Colon (tissue), 2 donors: Measurements from ENCODE around the gene BPTF.
"Not testable (repeated sequence)": the region's sequence is repeated elsewhere in the genome, so short reads cannot be mapped to it uniquely, and the experiment has no call there.

Experiments
- FAIRE-seq: peaks from 2 replicates; lab custom pipeline; 2012; peaks lifted over from hg19 to GRCh38; lab: Jason Lieb, UNC
- donor health status: control.
- donor health status: control.

The BPTF gene, protein sequence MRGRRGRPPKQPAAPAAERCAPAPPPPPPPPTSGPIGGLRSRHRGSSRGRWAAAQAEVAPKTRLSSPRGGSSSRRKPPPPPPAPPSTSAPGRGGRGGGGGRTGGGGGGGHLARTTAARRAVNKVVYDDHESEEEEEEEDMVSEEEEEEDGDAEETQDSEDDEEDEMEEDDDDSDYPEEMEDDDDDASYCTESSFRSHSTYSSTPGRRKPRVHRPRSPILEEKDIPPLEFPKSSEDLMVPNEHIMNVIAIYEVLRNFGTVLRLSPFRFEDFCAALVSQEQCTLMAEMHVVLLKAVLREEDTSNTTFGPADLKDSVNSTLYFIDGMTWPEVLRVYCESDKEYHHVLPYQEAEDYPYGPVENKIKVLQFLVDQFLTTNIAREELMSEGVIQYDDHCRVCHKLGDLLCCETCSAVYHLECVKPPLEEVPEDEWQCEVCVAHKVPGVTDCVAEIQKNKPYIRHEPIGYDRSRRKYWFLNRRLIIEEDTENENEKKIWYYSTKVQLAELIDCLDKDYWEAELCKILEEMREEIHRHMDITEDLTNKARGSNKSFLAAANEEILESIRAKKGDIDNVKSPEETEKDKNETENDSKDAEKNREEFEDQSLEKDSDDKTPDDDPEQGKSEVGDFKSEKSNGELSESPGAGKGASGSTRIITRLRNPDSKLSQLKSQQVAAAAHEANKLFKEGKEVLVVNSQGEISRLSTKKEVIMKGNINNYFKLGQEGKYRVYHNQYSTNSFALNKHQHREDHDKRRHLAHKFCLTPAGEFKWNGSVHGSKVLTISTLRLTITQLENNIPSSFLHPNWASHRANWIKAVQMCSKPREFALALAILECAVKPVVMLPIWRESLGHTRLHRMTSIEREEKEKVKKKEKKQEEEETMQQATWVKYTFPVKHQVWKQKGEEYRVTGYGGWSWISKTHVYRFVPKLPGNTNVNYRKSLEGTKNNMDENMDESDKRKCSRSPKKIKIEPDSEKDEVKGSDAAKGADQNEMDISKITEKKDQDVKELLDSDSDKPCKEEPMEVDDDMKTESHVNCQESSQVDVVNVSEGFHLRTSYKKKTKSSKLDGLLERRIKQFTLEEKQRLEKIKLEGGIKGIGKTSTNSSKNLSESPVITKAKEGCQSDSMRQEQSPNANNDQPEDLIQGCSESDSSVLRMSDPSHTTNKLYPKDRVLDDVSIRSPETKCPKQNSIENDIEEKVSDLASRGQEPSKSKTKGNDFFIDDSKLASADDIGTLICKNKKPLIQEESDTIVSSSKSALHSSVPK (N-terminal part only)

GRCh38 chr17:67824735-67825626 lies at the start of gene BPTF:
Gene BPTF (plus strand): TSS chr17:67825503. CDS start chr17:67825725, 222 bp downstream.
- FAIRE-seq, result no peak

DNA sequence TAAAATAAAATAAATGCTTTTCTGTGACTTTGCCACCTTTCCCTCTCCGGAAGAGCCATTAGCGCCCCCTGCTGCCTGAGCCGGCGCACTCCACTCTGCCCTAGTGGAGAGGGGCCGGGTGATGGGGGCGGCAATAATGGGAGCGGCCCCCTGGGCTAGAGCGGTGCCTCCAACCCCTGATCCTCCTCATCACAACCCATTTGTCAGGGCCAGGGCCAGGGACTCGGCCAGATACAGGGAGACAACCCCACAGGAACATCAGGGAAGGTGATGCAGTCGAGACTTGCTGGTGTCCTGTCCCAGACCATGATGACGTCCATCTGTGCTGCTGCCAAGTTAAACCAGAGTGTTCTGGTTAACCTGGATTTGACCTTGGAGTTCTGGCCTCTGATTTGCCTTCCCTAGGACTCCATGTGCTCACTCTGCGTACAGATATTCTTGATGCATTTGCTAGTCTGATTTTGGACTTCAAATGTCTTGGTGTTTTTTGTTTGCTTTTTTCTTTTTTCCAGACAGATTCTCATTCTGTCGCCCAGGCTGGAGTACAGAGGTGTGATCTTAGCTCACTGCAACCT lies 46.1 kb upstream of the BPTF start:
- FAIRE-seq, result no peak

DNA sequence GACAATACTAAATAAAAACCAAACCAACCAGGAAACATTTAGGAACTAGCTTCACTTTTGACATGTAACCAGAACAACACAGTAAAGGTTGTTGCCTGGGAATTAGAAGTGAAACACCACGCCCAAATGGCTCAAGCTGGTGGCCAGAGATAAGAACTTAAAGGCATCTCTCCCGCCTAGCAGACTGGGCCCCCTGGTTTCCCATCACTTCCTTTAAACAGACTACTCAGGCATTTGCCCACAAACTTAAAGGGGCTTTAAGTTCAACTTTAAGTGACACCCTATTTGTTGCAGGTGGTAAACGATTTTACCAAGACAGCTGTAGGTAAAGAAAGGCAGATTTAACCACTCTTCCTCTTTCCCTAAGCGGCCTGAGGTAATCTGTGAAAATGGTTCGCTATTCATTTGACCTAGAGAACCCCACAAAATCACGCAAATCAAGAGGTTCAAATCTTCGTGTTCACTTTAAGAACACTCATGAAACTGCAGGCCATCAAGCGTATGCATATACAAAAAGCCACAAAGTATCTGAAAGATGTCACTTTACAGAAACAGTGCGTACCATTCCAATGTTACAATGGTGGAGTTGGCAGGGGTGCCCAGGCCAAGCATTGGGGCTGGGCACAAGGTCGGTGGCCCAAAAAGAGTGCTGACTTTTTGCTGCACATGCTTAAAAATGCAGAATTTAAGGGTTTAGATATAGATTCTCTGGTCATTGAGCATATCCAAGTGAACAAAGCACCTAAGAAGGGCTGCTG lies 40.8 kb upstream of the BPTF start:
- FAIRE-seq, result no peak

DNA sequence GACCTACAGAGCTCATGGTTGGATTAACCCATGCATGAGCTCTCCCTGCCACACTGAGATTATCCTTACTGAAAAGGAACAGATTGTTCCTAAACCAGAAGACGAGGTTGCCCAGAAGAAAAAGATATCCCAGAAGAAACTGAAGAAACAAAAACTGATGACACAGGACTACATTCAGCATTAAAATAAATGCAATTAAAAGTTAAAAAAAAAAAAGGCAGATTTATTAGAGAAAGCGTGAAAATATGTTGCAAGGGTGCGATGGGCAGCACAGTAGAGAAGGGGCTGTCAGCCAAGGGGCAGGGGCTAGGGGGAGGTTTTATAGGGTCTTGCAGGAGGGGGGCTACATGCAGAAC lies 40.2 kb upstream of the BPTF start:
- no peak for FAIRE-seq

- no peak for FAIRE-seq
Measured at GRCh38 chr17:67785504-67785903, 39.8 kb upstream of the BPTF start.

GRCh38 chr17:67800495-67800928 lies 24.8 kb upstream of the BPTF start:
- no peak for FAIRE-seq

GRCh38 chr17:67801626-67802175 lies 23.6 kb upstream of the BPTF start:
- FAIRE-seq, result no peak

GRCh38 chr17:67810464-67810863 lies 14.8 kb upstream of the BPTF start:
- FAIRE-seq, result no peak

GRCh38 chr17:67812380-67812779 lies 12.9 kb upstream of the BPTF start:
- FAIRE-seq, result not testable (repeated sequence)

GRCh38 chr17:67813803-67814180 lies 11.5 kb upstream of the BPTF start:
- no peak for FAIRE-seq

DNA sequence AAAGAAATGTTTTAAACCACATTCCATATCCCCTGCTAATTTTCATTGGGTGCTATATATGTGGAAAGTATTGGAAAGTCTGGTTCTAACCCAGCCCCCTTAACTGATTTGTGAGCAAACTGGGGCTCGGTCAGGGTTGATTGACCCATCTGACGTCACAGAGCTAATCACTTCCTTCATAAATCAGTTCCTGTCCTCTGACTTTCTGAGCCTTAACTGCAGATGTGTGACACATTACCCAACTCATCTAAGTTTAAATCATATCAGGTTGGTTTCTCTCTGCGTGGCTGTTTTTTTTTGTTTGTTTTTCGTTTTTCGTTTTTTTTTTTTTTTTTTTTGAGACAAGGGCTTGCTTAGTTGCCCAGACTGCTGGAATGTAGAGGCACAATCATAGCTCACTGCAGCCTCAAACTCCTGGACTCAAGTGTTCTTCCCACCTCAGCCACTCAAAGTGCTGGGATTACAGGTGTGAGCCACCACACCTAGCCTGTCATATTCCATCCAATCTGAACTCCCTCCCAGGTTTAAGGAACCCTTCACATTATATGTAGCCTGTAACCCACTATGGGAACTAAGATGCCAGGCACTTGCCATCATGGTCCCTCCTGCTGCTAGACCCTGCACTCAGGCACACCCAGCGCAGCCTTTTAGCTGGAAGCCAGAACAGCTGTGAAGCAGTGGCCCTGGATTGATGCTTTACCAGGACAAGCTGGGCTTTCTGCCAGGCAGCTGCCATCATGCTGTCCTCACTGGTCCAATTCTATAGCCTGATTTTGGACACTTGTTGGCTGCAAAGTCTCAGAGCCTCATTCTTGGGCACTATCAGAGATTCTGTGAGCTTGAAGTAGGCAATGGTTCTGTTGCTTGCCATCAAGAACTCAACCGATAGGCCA lies 6.9 kb upstream of the BPTF start:
- FAIRE-seq, result no peak

GRCh38 chr17:67819722-67820121 lies 5.6 kb upstream of the BPTF start:
- no peak for FAIRE-seq

DNA sequence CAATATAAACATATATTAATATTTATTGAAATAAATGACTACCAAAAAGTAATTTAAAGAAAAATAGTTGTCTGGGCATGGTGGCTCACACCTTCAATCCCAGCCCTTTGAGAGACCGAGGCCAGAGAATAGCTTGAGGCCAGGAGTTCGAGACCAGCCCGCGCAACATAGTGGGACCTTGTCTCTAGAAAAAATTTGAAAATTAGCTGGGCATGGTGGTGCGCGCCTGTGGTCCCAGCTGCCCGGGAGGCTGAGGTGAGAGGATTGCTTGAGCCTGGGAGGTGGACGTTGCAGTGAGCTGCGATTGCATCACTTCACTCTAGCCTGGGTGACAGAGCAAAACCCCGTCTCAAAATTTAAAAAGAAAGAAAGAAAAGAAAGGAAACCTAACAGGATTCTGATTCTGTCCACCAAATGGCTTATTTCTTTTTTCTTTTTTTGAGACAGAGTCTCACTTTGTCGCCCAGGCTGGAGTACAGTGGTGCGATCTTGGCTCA lies 3.4 kb upstream of the BPTF start:
- FAIRE-seq, result no peak

GRCh38 chr17:67825627-67826601 lies 611 bp downstream of the BPTF start:
- FAIRE-seq, result not testable (repeated sequence)

DNA sequence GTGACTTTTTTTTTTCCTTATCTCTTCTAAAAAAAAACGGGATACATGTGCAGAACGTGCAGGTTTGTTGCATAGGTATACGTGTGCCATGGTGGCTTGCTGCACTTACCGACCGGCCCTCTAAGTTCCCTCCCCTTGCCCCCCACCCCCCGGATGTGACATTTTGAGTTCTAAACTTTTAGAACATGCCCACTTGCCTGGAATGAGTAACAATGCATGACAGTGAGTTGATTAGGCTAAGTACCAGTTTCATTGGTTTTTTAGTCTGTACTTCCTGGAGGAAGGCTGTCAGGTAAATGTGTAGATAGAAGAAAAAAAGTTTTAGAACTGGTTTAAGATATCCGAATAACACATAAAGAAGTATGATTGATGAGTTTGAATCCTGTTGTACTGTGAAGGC lies 4.0 kb downstream of the BPTF start:
- FAIRE-seq, result no peak

DNA sequence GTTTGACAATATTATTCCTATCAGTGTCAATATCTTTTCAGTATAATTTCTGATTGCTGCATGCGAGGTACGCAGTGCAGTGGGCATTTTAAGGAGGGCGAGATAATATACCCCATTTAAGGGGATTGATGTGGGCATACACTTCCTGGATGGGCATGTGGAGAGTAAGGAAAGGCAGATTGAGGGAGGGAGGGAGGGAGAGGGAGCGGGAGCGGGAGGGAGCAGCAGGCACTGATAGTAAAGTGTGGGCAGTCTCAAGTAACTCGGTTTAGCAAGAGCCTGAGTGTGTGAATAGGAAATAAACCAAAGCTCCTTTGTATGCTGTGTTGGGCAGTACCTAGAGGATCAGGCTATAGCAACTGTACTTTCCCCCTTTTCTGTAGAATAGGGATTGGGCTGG lies 5.1 kb downstream of the BPTF start:
- FAIRE-seq, result no peak

- no peak for FAIRE-seq
Measured at GRCh38 chr17:67831268-67831667, 6.0 kb downstream of the BPTF start.

GRCh38 chr17:67833134-67833533 lies 7.8 kb downstream of the BPTF start:
- no peak for FAIRE-seq
